ENCODE measurements around the gene SDK1. TPM values are rescaled to one million over a fixed set of nuclear protein-coding genes. Genes with fewer than 3 reads are reported as not detected.

The SDK1 gene
- total and polyA plus RNA-seq, 2 donors (not counting 3 experiments of a cell fraction or from before 2014, with no cell fraction given) = 1.6 to 3.9 TPM

GRCh38 chr7:3722396-3722922 lies 421.4 kb downstream of the SDK1 start:
- no peak overlapping the region for H3K27ac ChIP-seq (ENCODE audit: insufficient read depth, low read depth, low read length)
- dilution Hi-C loops (cut with MboI; ENCODE audit: extremely low pct_ligation_motif_present, low sequenced_read_pairs) (no loop called here), intact Hi-C loops (cut with micrococcal nuclease) (no loop called here)
- H3K4me2 ChIP-seq (ENCODE audit: insufficient read depth, low read length) = no peak overlapping the region
- H3K9me1 ChIP-seq (replicated peaks; ENCODE audit: control insufficient read depth, extremely low read depth, insufficient read depth, low read length) = no peaks in the 10 kb centered on the region
- no TSS peak for BruUV-seq (replicated peaks)
- POLR2A ChIA-PET = no interaction called here
- no peaks in the 10 kb centered on the region for H4K20me1 ChIP-seq (replicated peaks; ENCODE audit: control insufficient read depth, extremely low read depth, insufficient read depth, low read length)
- TF ChIP-seq, protein P1, sequence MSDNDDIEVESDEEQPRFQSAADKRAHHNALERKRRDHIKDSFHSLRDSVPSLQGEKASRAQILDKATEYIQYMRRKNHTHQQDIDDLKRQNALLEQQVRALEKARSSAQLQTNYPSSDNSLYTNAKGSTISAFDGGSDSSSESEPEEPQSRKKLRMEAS (IDR thresholded peaks at IDR 0.05; ENCODE audit: insufficient read depth, insufficient read length) = no peak
- TF ChIP-seq MYC (IDR thresholded peaks at IDR 0.05; ENCODE audit: low read depth, low read length) (no peak), EZH2 (IDR thresholded peaks at IDR 0.05; ENCODE audit: borderline replicate concordance, low read depth, low read length, severe bottlenecking) (no peak), JUN (IDR thresholded peaks at IDR 0.05; ENCODE audit: borderline replicate concordance, insufficient read depth, insufficient read length, low read depth) (no peak), GATA2 (IDR thresholded peaks at IDR 0.05; ENCODE audit: insufficient read depth, insufficient read length, low read depth, low read length) (no peak), POLR2AphosphoS5 (IDR thresholded peaks at IDR 0.05; ENCODE audit: insufficient read depth, low read depth, low read length) (no peak), POLR2A (IDR thresholded peaks at IDR 0.05; ENCODE audit: low read depth, low read length) (no peak), CTCF (IDR thresholded peaks at IDR 0.05; ENCODE audit: extremely low read depth in 1 of 2, insufficient read depth in 1 of 2, low read depth in 1 of 2, low read length in 2 of 2) (no peak), FOS (IDR thresholded peaks at IDR 0.05; ENCODE audit: borderline replicate concordance, insufficient read depth, low read length) (no peak)
- H3K36me3 ChIP-seq (ENCODE audit: control insufficient read depth in 2 of 2, extremely low read depth in 1 of 2, insufficient read depth in 2 of 2, low read length in 2 of 2) = no peaks in the 10 kb centered on the region
- no peak for FAIRE-seq
- no peak overlapping the region for H3K9ac ChIP-seq (replicated peaks; ENCODE audit: extremely low read depth, insufficient read depth, low read length)
- H3K4me1 ChIP-seq (ENCODE audit: control insufficient read depth, extremely low read depth, insufficient read depth, low read length) = no peaks in the 10 kb centered on the region
- no peaks in the 10 kb centered on the region for H3K9me3 ChIP-seq (replicated peaks; ENCODE audit: control insufficient read depth, insufficient read depth, low read length)
- no peak for DNase-seq (ENCODE audit: low read depth, low spot score)
- CTCF ChIA-PET = interaction anchor here (1.2 kb wide), 1 partner anchor 12 kb away, joined by 3 read pairs; no protein-coding TSS in a partner anchor
- no peak overlapping the region for H3K4me3 ChIP-seq (replicated peaks in 1 of 3; ENCODE audit: insufficient read depth in 1 of 3, low read depth in 1 of 3, low read length in 3 of 3)
- no peaks in the 10 kb centered on the region for H3K27me3 ChIP-seq (ENCODE audit: control insufficient read depth in 2 of 2, insufficient read depth in 2 of 2, low read length in 2 of 2)
- H2AFZ ChIP-seq (ENCODE audit: low read depth, low read length) = no peak overlapping the region
- H3K79me2 ChIP-seq (ENCODE audit: control insufficient read depth, insufficient read depth, low read length) = no peaks in the 10 kb centered on the region

All from endothelial cell of umbilical vein (primary cell).